GM18505 (cell line): ENCODE data around the gene NR2F1.

Source experiments
- ATAC-seq: cut with Tn5 transposase; IDR thresholded peaks from one replicate; pipeline ENCODE4 v1.9.1; 2021; ENCODE audit not compliant: unreplicated experiment
- POLR2A ChIP-seq: IDR thresholded peaks from 4 replicates; pipeline ENCODE4 v1.6.1; 2011; ENCODE audit warnings: borderline replicate concordance; ENCODE audit not compliant: insufficient read depth, insufficient read length; ENCODE audit errors: extremely low read depth

NR2F1 gene

DNA sequence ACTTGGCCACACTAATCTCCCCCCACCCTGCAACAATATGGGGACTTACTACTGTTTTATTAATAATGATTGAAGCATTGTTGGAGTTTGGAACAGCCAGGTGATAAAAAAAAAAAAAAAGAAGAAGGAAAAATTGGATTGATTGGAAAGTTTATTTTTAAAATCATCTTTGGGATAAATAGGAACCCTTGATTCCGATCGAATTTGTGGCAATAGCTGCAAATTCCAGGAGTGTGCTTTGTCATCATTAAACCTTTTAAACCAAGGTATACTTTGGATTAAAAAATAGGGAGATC lies 907 bp upstream of the NR2F1 start:
- ATAC-seq, result no peak
- TF ChIP-seq POLR2A, result no peak

DNA sequence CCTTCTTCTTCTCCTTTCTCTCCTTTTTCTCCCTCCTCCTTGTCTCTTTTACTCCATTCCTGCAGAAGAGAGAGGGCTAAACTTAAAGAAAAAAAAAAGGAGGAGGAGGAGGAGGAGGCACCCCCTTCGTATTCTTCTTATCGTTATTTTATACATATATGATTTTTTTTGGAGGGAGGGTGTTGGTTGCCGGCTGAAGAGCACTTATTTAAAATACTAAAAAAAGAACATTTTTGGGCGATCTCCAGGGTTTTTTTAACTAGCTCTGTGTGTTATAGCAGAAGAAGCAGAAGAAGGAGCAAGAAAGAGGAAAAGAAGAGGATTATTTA lies 381 bp downstream of the NR2F1 start:
- no peak for ATAC-seq
- no peak for TF ChIP-seq POLR2A

DNA sequence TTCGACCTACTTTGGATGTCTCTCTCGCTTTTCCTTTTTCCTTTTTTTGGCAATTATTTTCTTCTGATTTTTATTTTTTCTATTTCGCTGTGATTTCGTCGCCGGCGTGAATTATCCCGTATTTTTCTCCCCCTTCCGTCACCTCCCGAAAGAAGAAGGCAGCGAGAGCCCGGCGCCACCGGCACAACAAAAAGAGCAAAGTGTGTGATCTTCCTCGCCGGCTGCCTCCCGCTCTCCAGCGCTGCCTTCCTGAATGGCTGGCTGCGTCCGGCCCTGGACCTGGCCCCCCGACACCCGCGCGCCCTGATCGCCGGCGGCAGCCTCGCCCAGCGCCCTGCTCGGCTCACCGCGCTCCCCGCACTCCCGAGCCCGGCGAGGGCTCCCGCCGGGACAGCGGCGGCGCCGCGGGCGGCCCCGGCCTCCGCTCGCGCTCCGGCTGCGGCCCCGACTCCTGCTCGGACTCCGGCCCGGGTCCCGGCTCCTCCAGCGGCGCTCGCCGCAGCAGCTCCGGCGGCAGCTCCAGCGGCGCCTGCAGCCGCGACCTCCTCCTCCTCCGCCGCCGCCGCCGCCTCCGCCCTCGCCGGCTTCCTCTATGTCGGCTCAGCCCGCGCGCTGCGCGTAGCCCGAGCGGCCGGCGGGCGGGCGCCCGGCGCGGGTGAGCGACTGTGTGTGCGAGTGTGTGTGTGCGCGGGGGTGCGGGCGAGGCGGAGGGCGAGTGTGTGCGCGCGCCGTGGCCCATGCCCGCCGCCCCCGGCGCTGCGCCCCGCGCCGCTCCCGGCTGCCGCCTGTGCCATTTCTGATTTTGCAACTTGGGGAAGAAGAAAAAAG lies 960 bp downstream of the NR2F1 start:
- peak; percentile 33 for ATAC-seq
- TF ChIP-seq POLR2A, result no peak

- TF ChIP-seq POLR2A, result no peak
- no peak for ATAC-seq
Measured at GRCh38 chr5:93584596-93585040, 1.6 kb downstream of the NR2F1 start.

GRCh38 chr5:93585041-93585766 lies 2.2 kb downstream of the NR2F1 start:
- TF ChIP-seq POLR2A, result no peak
- ATAC-seq, result no peak

- TF ChIP-seq POLR2A, result no peak
- ATAC-seq, result no peak
Measured at GRCh38 chr5:93585767-93586385, 2.9 kb downstream of the NR2F1 start.

- TF ChIP-seq POLR2A, result no peak
- ATAC-seq, result no peak
Measured at GRCh38 chr5:93586736-93587596, 3.9 kb downstream of the NR2F1 start.

- ATAC-seq, result no peak
- no peak for TF ChIP-seq POLR2A
Measured at GRCh38 chr5:93587597-93588351, 4.8 kb downstream of the NR2F1 start.

GRCh38 chr5:93588352-93589151 lies 5.5 kb downstream of the NR2F1 start:
- no peak for ATAC-seq
- TF ChIP-seq POLR2A, result no peak

DNA sequence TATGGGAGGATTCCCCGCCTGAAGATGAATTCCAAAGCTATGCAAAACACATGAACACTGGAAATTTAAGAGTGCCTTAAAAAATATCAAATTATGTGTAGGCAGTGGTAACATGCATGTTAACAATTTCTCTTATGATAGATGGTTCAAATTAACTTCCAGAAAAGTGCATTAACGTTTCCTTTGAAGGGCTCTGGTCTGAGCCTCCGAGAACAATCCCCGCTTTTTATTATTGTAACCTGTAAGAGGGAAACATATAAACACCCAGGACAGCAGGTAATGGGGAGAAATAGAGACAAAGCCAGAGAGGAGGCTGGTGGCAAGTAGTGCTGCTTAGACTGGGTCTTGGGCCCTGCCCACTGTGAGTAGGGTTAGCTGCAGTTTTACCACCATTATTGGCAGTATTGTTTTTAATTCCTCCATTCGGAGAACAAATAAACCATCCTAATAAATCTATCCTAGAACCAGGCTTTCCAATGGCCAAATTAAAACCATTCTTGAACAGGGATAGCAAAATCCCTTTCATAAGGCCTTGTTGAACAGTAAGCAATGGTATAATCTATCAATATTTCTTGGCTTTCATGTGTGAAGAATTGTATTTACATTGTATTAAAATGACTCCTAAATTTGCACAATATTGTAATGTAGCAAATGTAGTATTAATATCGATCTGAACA lies 6.3 kb downstream of the NR2F1 start:
- TF ChIP-seq POLR2A, result no peak
- ATAC-seq, result no peak

GRCh38 chr5:93589829-93590215 lies 6.8 kb downstream of the NR2F1 start:
- ATAC-seq, result no peak
- TF ChIP-seq POLR2A, result no peak
